Right lobe of liver (tissue), 6 donors: Measurements from ENCODE around the gene THSD8. TPM values are rescaled to one million over a fixed set of nuclear protein-coding genes. Genes with fewer than 3 reads are reported as not detected.

Source experiments
- ATAC-seq, 4 donors: fragments of 200-7000 bp; cut with Tn5 transposase; one replicate each; pipeline ENCODE4 v1.9.1; 2020; ENCODE audit warnings: mild to moderate bottlenecking in 4 of 4, moderate library complexity in 4 of 4
- DNase-seq, 3 donors: peaks; one replicate each; pipeline ENCODE4 v3.0.0-alpha.2; 2020
- H3K27ac ChIP-seq, 3 donors: fragments of 200-600 bp; one replicate each; pipeline ENCODE4 v1.8.0; 2022
- H3K27me3 ChIP-seq, 2 donors: fragments of 200-600 bp; one replicate each; pipeline ENCODE4 v1.8.0; 2022
- H3K36me3 ChIP-seq, 4 donors: fragments of 200-600 bp; sonication (generic) in 1 of 4; one replicate each; pipeline versions ENCODE4 v1.5.1 to v1.8.0; 2017 to 2022; ENCODE audit warnings: control low read depth in 1 of 4
- H3K4me1 ChIP-seq, 4 donors: fragments of 200-600 bp; sonication (generic) in 1 of 4; one replicate each; pipeline versions ENCODE4 v1.5.1 to v1.8.0; 2017 to 2022; ENCODE audit warnings: control low read depth in 1 of 4
- H3K4me3 ChIP-seq, 3 donors: fragments of 200-600 bp; one replicate each; pipeline ENCODE4 v1.8.0; 2022
- H3K9me3 ChIP-seq, 4 donors: fragments of 200-600 bp; sonication (generic) in 1 of 4; one replicate each; pipeline versions ENCODE4 v1.5.1 to v1.8.0; 2017 to 2022; ENCODE audit warnings: control low read depth in 1 of 4
- CTCF ChIP-seq, 4 donors: fragments of 200-600 bp in 3 of 4; fragments of 450-650 bp in 1 of 4; IDR thresholded peaks; one replicate each; pipeline versions ENCODE4 v1.5.1 to v1.8.0; 2016 to 2022; ENCODE audit warnings: antibody characterized with exemption in 4 of 4, mild to moderate bottlenecking in 2 of 4
- POLR2A ChIP-seq: fragments of 450-650 bp; IDR thresholded peaks from one replicate; pipeline ENCODE4 v1.6.1; 2017; ENCODE audit warnings: antibody characterized with exemption, mild to moderate bottlenecking
- WGBS: methylation state at CpG from one replicate; pipeline ENCODE4 v1.1.6; 2018; ENCODE audit warnings: low coverage, low lambda C conversion rate; ENCODE audit not compliant: insufficient coverage; ENCODE audit errors: missing lambda C conversion rate; 5-methylcytosine and 5-hydroxymethylcytosine counted together
- intact Hi-C, 2 donors: fragments of 100-400 bp; cut with DNase I; formaldehyde crosslinking; loops; one replicate each; pipeline versions ENCODE4 v1.11.2 to v1.14.1; 2022
- total RNA-seq, 6 experiments: library from RNA; depleted of rRNA in 2 of 6; stranded (reverse); fragments of >200 nt in 2 of 6; fragmentation: NEBNext Ultra II Directional in 3 of 6; extraction: Animal tissue kit (Norgen Biotek cat#: 25700) in 3 of 6; gene quantifications; one replicate each; pipeline versions ENCODE4 v1.1.0 to v1.2.4, GENCODE V29; 2016 to 2023
- donor health status: DM: no; HTN: yes; CAD: no.
- donor health status: DM: no; HTN: no; CAD: no.
- donor health status: DM: no; HTN: no; CAD: no.
- donor health status: DM: no; HTN: yes; CAD: no.
- donor health status: DM: no; HTN: yes; CAD: no.

Gene THSD8
- total RNA-seq, 6 experiments from 2014 or later: 0.62 to 2.0 (median 1.2) TPM; not detected in 1

GRCh38 chr19:12833738-12834565 lies 32.1 kb downstream of the THSD8 start:
- H3K4me3 ChIP-seq: peak overlapping the region in 2 of 3 donors; percentile 7 to 12
- H3K9me3 ChIP-seq: no peaks in the 10 kb centered on the region
- TF ChIP-seq CTCF (IDR thresholded peaks at IDR 0.05) (no peak), POLR2A (no peak)
- H3K27me3 ChIP-seq: peaks cover 0 to 27% of the 10 kb centered on the region in 2 donors
- peak in 3 of 4 donors; percentile 6 to 21 (median 15) for ATAC-seq
- H3K4me1 ChIP-seq: peaks cover 0 to 3% (median 0%) of the 10 kb centered on the region in 4 donors
- intact Hi-C loops: no loop called here
- H3K27ac ChIP-seq: no peak overlapping the region
- 2% methylated on average over 44 of the region's 87 CpGs for WGBS
- H3K36me3 ChIP-seq: no peaks in the 10 kb centered on the region
- DNase-seq: no peak

GRCh38 chr19:12834566-12834943 lies 32.7 kb downstream of the THSD8 start, which contains the start of gene RTBDN:
Gene RTBDN (minus strand): TSS chr19:12834579. CDS start chr19:12829979, 4,600 bp downstream.
- Histone ChIP-seq H3K36me3 (no peaks in the 10 kb centered on the region), H3K9me3 (no peaks in the 10 kb centered on the region), H3K4me1 (peaks cover 0 to 3% (median 0%) of the 10 kb centered on the region in 4 donors), H3K27ac (no peak within 1 kb of the TSS), H3K27me3 (peaks cover 0 to 27% of the 10 kb centered on the region in 2 donors), H3K4me3 (peak within 1 kb of the TSS in 2 of 3 donors; percentile 7 to 12)
- TF ChIP-seq CTCF (IDR thresholded peaks at IDR 0.05): no peak
- no peak for TF ChIP-seq POLR2A
- intact Hi-C loops: no loop called here
- ATAC-seq: no peak
- WGBS: 3% methylated on average over 9 of the region's 20 CpGs
- DNase-seq: no peak

- ATAC-seq (peak in 1 of 4 donors; percentile 34), DNase-seq (no peak)
- peaks cover 0 to 27% of the 10 kb centered on the region in 2 donors for H3K27me3 ChIP-seq
- intact Hi-C loops: no loop called here
- no peak overlapping the region for H3K27ac ChIP-seq
- TF ChIP-seq POLR2A: no peak
- no peaks in the 10 kb centered on the region for H3K9me3 ChIP-seq
- no peaks in the 10 kb centered on the region for H3K36me3 ChIP-seq
- WGBS: 5% methylated on average over 8 of the region's 39 CpGs
- H3K4me1 ChIP-seq: peaks cover 0 to 3% (median 0%) of the 10 kb centered on the region in 4 donors
- no peak overlapping the region for H3K4me3 ChIP-seq
These were observed 33.3 kb downstream of the THSD8 start for GRCh38 chr19:12834976-12835757.

GRCh38 chr19:12836529-12836863 lies 34.6 kb downstream of the THSD8 start:
- peaks cover 0 to 33% of the 10 kb centered on the region in 2 donors for H3K27me3 ChIP-seq

More at GRCh38 chr19:12836529-12836863, 34.6 kb downstream of the THSD8 start:
- ATAC-seq: no peak
- Histone ChIP-seq H3K36me3 (no peaks in the 10 kb centered on the region), H3K4me3 (no peak overlapping the region), H3K4me1 (peaks cover 0 to 3% (median 0%) of the 10 kb centered on the region in 4 donors), H3K9me3 (no peaks in the 10 kb centered on the region), H3K27ac (no peak overlapping the region)
- WGBS: 10% methylated on average over 2 of the region's 6 CpGs
- TF ChIP-seq CTCF (IDR thresholded peaks at IDR 0.05) (no peak), POLR2A (no peak)
- no peak for DNase-seq
- intact Hi-C loops: no loop called here
